Activated CD4-positive, CD25-positive, alpha-beta regulatory T cell (primary cell): ENCODE measurements around the gene SFXN4.
"Not testable (repeated sequence)": the region's sequence is repeated elsewhere in the genome, so short reads cannot be mapped to it uniquely, and the experiment has no call there.

Source experiments
- DNase-seq, 4 experiments: peaks; one replicate each; lab custom pipeline; 2025; lab: John Stamatoyannopoulos, UW

Gene SFXN4

DNA sequence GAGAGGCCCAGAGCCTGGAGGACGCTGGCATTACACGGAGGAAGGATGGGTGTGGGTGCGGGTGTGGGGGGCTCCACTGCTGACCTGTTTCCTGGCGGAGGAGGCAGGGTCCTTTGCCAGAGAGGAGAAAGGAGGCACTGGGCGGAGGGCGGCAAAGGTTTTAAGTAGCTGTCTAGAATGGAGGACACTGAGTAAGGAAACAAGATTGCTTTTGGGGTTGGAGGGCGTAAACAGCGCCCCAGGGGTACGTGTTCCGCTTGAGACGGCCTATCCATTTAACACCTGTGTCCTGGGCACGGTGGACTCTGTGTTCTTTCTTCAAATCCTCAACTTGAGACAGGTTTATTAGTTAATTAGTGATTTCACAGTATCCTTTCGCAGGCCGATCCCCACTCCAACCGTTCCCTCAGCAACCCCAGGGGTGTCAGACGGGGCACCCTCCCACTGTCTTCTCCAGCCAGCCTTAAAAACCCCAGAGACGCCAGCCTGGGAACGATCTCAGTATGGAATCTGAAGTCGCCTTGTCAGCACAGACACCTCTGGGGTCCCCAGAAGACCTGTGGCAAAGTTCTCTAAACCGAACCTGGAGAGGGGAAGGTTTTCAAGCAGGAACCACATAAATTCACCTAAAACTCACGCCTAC is 24.8 kb downstream of the SFXN4 start:
- no peak for DNase-seq

GRCh38 chr10:119139464-119140067 is 25.9 kb downstream of the SFXN4 start:
- peak in 3 of 4 experiments; percentile 14 to 30 (median 20) for DNase-seq

DNA sequence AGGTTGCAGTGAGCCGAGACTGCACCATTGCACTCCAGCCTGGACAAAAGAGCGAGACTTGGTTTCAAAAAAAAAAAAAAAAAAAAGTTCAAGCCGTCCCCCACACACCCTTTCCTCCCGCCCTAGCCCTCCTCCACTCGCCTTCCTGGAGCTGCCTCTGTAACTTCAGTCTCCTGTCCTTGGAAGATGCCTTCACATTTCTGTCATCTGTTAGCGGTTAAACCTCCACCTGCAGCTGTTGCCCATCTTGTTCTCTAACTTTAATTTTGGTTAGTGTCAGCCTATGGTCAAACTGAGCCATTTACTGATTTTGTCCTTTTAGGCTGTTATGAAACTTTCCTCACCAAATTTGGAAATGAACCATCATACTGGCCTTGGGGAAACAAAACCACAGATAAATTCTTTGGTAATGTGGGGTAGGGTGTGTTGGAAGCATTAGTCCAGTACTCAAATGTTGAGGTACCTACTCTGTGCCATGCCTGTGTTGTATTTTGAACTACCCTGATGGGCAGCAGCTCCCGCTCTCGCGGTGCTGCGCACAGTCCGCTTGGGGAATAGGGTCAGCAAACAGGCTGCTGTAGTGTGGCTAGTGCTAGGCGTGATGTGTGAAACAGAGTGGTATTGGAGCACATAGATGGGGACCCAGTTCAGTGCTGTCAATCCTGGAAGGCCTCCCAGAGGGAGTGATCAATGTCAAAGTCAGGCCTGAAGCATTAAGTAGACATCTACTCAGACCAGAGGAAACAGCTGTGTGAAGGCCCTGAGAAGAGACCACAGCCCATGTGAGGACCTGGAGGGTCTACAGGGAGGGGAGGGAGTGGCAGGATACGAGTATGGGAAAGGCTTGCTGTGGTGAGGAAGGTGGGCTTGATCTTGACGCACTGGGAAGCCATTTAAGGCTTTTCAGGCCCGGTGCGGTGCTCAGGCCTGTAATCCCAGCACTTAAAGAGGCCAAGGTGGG is 26.9 kb downstream of the SFXN4 start:
- no peak for DNase-seq

DNA sequence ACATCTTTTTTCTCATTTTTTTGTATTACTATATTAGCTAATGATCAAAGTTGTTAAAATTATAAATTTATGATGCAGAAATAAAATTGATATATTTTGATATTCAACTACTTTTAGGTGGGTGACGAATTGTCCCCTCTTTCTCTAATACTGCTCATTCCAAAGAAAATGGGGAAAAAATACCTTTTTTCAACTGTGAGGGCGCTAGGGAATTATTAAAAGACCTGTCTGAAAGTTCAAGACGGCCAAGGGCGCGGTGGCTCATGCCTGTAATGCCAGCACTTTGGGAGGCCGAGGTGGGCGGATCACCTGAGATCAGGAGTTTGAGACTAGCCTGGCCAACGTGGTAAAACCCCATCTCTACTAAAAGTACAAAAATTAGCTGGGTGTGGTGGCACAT is 27.6 kb downstream of the SFXN4 start:
- not testable (repeated sequence) for DNase-seq

DNA sequence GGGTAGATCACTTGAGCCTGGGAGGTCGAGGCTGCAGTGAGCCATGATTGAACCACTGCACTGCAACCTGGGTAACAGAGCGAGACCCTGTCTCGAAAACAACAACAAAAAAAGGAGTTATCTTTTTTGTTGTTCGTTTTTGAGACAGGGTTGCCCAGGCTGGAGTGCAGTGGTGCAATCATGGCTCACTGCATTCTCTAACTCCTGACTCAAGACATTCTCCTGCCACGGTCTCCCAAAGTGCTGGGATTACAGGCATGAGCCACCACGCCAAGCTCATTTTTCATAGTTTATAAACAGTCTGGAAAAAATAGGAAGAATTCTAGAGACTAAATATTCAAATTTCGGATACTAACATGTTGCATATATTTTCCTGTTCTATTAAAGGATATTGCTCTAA is 29.4 kb downstream of the SFXN4 start:
- DNase-seq, result no peak

DNA sequence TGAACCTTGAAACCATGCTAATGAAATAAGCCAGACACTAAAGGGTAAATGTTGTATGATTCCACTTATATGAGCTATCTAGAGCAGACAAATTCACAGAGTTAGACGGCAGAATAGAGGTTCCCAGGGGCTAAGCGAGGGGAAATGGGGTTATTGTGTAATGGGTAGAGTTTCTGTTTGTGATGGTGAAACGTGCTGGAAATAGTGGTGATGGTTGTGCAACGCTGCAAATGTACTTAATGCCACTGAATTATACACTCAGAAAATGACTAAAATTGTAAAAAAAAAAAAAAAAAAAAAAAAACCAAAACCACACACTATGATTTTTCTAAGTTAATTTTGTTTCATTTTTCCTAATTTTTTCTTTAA is 30.0 kb downstream of the SFXN4 start:
- DNase-seq, result no peak

- DNase-seq, result no peak
Observed at GRCh38 chr10:119133949-119134348, 31.6 kb downstream of the SFXN4 start.

DNA sequence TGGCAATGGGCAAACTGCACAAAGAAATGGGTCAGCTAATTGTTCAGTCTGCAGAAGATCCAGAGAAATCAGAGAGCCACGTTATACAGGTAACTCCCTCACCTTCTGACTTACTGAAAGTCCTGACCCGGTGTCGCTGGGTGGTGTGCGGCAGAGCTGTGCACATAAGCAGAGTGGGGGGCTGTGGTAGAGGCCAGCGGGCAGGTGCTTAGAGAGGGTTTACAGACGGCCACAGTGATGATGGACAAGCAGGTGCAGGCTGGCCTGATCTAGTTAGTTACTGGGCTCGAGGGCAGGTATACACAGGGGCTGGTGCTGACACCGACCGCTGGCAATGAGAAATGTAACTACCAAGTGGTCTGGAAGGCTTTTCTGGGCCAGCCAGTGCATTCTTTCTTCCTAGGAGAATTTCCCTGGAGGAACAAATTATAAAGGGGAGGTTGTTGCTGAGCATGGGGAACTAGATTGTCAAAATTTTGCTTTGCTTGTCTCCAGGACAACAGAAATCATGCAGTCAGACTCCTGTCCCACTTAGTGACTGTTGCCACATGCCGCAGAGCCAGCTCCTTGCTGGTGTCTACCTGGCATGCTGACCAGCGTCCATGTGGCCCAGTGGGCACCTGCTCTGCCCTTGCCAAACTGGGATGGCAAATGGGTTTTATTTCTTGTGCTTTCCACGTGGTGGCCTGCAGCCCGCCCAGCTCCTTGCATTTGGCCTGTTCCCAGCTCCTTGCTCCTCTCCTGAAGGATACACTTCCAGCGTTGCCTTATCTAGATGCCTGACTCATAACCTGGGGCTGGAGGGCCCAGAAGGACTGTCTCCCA is 32.8 kb downstream of the SFXN4 start:
- DNase-seq, result no peak

- DNase-seq, result peak in 3 of 4 experiments; percentile 5 to 12 (median 11)
Observed at GRCh38 chr10:119131512-119132240, 33.8 kb downstream of the SFXN4 start.

GRCh38 chr10:119129721-119130120 is 35.8 kb downstream of the SFXN4 start:
- no peak for DNase-seq

GRCh38 chr10:119125942-119126341 is 39.6 kb downstream of the SFXN4 start:
- no peak for DNase-seq

DNA sequence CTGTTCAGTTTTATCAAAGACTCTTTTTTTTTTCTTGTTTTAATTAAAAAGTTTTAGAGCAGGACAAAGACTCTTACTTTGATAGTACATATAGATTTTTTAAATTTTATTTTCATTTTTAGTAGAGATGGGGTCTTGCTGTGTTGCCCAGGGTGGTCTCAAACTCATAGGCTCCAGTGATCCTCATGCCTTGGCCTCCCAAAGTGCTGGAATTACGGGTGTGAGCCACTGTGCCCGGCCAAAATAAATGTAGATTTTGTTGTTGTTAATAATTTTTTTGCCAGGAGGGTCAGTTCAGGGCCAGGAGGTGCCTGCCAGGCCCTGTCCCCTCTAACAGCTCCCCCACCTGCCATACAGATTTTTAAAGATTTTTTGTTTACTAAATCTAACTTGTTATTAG is 44.6 kb downstream of the SFXN4 start:
- DNase-seq, result no peak

GRCh38 chr10:119120413-119120867 is 45.1 kb downstream of the SFXN4 start:
- no peak for DNase-seq

DNA sequence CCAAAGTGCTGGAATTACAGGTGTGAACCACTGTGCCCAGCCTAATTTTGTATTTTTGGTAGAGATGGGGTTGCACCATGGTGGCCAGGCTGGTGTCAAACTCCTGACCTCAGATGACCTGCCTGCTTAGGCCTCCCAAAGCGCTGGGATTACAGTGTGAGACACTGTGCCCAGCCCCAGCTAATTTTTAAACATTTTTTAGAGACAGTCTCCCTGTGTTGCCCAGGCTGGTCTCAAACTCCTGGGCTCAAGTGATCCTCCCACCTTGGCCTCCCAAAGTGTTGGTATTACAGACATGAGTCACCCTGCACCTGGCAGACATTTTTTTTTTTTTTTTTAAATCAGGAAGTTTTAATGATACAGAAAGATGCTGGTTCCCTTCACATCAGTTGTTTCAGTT is 46.1 kb downstream of the SFXN4 start:
- DNase-seq, result no peak

GRCh38 chr10:119118231-119118630 is 47.3 kb downstream of the SFXN4 start:
- DNase-seq, result no peak

GRCh38 chr10:119116326-119116951 is 49.1 kb downstream of the SFXN4 start:
- no peak for DNase-seq

DNA sequence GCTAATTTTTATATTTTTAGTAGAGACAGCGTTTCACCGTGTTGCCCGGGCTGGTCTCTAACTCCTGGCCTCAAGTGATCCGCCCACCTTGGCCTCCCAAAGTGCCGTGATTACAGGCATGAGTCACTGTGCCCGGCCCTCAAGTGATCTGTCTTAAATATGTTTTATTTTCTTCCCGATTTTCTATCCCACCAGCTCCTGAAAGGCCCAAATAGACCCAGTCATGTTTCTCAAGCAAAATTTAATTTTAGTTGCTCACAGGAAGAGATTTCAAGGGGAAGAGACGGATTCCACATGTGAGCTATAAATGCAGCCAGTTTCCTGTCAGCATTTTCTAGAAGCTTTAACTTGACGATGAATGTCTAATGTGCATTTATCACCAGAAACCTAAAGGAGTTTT is 49.6 kb downstream of the SFXN4 start:
- no peak for DNase-seq

- DNase-seq, result no peak
Observed at GRCh38 chr10:119113751-119114732, 51.5 kb downstream of the SFXN4 start.

DNA sequence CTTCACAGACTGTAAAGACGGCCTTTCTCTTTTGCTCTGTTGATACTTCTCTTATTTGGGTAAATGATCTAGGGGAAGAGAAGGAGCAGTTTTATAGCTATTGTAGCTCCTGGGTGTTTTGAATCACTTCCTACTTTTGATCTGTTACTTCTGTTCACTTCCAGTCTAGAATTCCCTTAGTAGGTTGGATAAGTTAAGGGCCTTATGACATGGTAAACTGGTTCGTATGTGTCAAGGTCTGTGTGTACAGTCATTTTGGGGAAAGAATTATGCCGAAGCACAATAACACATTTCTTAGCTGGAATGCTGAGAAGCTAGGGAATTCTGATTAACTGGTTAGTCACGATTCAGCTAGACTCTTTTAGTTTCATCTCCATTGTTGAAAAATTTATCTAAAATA is 53.5 kb downstream of the SFXN4 start:
- no peak for DNase-seq

GRCh38 chr10:119107771-119108170 is 57.7 kb downstream of the SFXN4 start:
- not testable (repeated sequence) for DNase-seq
